OCI-LY3 (cell line): ENCODE data around the gene LRRC8D.

Source experiments
- H2AFZ ChIP-seq: fragments of 200-600, 300-600 bp; shearing (Covaris generic); 2 replicates; pipeline ENCODE4 v1.6.0; 2014; ENCODE audit warnings: antibody characterized with exemption, low read depth, low read length
- H3K27ac ChIP-seq: fragments of 200-600, 300-600 bp; sonication (generic); 2 replicates; pipeline ENCODE4 v1.5.1; 2014; ENCODE audit warnings: mild to moderate bottlenecking, low read length, moderate library complexity, mixed read lengths
- H3K27me3 ChIP-seq: fragments of 200-600, 300-600 bp; sonication (generic); 2 replicates; pipeline ENCODE4 v1.6.1; 2014; ENCODE audit warnings: low read depth, low read length, mixed read lengths
- H3K36me3 ChIP-seq: fragments of 200-600, 300-600 bp; sonication (generic); replicated peaks from 2 replicates; pipeline ENCODE3; 2014; ENCODE audit warnings: low read depth, low read length, mixed read lengths
- H3K4me1 ChIP-seq: fragments of 300-600, 200-600 bp; sonication (generic); 2 replicates; pipeline ENCODE4 v1.6.1; 2014; ENCODE audit warnings: low read length, mixed read lengths
- H3K4me2 ChIP-seq: fragments of 200-600, 300-600 bp; sonication (generic); 2 replicates; pipeline ENCODE4 v1.6.1; 2014; ENCODE audit warnings: low read length, mixed read lengths
- H3K4me3 ChIP-seq: fragments of 300-600, 200-600 bp; sonication (generic); 2 replicates; pipeline ENCODE4 v1.5.1; 2014; ENCODE audit warnings: antibody characterized with exemption, mild to moderate bottlenecking, low read length, moderate library complexity
- H3K79me2 ChIP-seq: fragments of 300-600, 200-600 bp; shearing (Covaris generic); 2 replicates; pipeline ENCODE4 v1.6.1; 2014; ENCODE audit warnings: mild to moderate bottlenecking, low read length, mixed read lengths
- H3K9ac ChIP-seq: fragments of 300-600, 200-600 bp; shearing (Covaris generic); 2 replicates; pipeline ENCODE4 v1.6.0; 2014; ENCODE audit warnings: mild to moderate bottlenecking, low read length, moderate library complexity
- H3K9me3 ChIP-seq: fragments of 200-600, 300-600 bp; shearing (Covaris generic); 2 replicates; pipeline ENCODE4 v1.6.1; 2014; ENCODE audit warnings: low read length, mixed read lengths; ENCODE audit not compliant: insufficient read depth
- H4K20me1 ChIP-seq: fragments of 200-600, 300-600 bp; sonication (generic); 2 replicates; pipeline ENCODE4 v1.6.1; 2016; ENCODE audit warnings: low read length, mixed read lengths; ENCODE audit not compliant: insufficient read depth
- EZH2phosphoT487 ChIP-seq: fragments of 200-600 bp; shearing (Covaris generic); IDR thresholded peaks from 2 replicates; pipeline ENCODE4 v1.6.1; 2018; ENCODE audit warnings: antibody characterized with exemption, mixed run types, low read depth
- TF ChIP-seq, protein P1 (sequence below): fragments of 200-600, 300-600 bp; sonication (generic); IDR thresholded peaks from 2 replicates; pipeline ENCODE4 v1.5.1; 2014; ENCODE audit warnings: antibody characterized with exemption, low read length, low read depth

LRRC8D gene

DNA sequence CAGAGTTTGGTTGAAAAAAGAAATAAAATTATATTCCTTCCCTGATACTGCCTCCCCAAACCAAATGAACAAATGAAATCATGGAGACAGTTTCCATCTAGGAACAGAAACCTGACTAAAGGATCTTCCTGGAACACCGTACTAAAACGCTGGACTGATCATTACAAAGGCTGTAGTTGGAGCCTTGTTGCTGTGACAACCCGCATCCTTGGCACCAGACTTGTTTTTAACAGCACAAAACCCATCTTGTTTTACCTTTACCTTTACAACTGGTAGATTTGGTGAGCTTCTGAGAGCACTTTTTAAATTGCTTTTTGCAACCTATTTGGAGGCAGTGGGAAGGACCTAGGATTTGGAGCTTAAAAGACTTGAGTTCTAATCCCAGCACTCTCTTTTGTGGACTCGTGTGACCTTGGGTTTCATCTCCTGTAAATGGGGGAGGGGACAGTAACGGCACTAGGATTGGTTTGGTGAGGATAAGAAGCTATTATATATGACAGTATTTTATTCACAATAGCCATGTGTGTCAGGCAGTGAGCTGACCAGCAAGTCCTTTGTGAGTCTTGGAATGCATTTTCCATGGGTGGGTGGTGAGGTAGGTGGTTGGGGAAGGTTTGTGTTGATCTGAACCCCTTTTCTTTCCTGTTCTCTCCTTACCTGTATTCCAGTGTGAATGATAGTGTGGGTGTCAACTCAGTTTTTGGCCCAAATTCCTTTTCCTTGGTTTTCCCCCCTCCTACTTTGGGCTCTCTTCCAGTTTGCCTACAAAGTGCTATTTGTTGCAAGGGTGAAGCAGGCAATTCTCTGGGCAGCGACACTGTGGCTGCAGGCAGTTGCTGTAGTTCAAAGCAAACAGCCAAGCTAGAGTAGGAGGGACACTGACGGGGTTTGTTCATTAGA is 12.6 kb downstream of the LRRC8D start:
- Histone ChIP-seq H3K4me2 (no peak overlapping the region), H3K9me3 (no peaks in the 10 kb centered on the region), H3K79me2 (no peaks in the 10 kb centered on the region), H3K27me3 (no peaks in the 10 kb centered on the region), H3K27ac (no peak overlapping the region), H2AFZ (no peak overlapping the region), H3K9ac (no peak overlapping the region), H3K4me1 (peaks cover 8% of the 10 kb centered on the region), H3K36me3 (no peaks in the 10 kb centered on the region), H3K4me3 (no peak overlapping the region), H4K20me1 (peaks cover 2% of the 10 kb centered on the region; the same call in 1 of the 2 replicates)
- no peak for TF ChIP-seq EZH2phosphoT487
- TF ChIP-seq, protein P1, sequence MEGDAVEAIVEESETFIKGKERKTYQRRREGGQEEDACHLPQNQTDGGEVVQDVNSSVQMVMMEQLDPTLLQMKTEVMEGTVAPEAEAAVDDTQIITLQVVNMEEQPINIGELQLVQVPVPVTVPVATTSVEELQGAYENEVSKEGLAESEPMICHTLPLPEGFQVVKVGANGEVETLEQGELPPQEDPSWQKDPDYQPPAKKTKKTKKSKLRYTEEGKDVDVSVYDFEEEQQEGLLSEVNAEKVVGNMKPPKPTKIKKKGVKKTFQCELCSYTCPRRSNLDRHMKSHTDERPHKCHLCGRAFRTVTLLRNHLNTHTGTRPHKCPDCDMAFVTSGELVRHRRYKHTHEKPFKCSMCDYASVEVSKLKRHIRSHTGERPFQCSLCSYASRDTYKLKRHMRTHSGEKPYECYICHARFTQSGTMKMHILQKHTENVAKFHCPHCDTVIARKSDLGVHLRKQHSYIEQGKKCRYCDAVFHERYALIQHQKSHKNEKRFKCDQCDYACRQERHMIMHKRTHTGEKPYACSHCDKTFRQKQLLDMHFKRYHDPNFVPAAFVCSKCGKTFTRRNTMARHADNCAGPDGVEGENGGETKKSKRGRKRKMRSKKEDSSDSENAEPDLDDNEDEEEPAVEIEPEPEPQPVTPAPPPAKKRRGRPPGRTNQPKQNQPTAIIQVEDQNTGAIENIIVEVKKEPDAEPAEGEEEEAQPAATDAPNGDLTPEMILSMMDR: no peak

DNA sequence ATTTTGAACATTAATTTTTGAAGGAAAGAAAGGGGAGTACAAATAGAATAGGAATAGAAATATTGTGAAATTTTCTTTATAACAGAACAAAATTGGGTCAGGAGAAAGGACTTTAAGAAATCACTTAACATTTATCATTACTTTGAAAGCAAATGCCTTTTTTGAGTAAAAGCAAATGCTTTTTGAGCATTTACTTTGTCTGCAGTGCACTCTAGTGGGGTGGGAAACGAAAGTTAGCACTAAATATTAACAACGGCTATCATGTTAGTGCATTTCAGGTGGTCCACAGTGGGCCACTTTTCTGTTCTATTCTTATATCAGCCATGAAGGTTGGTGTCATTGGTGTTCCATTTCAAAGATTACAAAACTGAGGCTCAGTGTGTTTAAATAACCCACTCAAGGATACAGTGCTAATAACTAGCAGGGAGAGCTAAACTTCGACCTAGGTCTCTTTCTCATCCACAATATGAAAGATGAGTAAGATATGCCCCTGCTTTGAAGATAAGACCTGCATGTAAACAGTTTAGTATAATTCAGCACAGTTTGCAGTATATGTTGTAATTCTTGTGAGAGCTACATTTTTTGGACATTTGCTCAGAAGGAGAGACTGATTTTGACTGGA is 13.4 kb downstream of the LRRC8D start:
- Histone ChIP-seq H3K27me3 (no peaks in the 10 kb centered on the region), H3K4me3 (no peak overlapping the region), H3K79me2 (no peaks in the 10 kb centered on the region), H3K36me3 (no peaks in the 10 kb centered on the region), H2AFZ (no peak overlapping the region), H3K9me3 (no peaks in the 10 kb centered on the region), H3K4me2 (peak overlapping the region; percentile 14; the same call in 1 of the 2 replicates), H3K9ac (no peak overlapping the region), H3K27ac (no peak overlapping the region), H3K4me1 (peaks cover 8% of the 10 kb centered on the region), H4K20me1 (peaks cover 2% of the 10 kb centered on the region; the same call in 1 of the 2 replicates)
- TF ChIP-seq, protein P1: peak; percentile 36
- no peak for TF ChIP-seq EZH2phosphoT487

DNA sequence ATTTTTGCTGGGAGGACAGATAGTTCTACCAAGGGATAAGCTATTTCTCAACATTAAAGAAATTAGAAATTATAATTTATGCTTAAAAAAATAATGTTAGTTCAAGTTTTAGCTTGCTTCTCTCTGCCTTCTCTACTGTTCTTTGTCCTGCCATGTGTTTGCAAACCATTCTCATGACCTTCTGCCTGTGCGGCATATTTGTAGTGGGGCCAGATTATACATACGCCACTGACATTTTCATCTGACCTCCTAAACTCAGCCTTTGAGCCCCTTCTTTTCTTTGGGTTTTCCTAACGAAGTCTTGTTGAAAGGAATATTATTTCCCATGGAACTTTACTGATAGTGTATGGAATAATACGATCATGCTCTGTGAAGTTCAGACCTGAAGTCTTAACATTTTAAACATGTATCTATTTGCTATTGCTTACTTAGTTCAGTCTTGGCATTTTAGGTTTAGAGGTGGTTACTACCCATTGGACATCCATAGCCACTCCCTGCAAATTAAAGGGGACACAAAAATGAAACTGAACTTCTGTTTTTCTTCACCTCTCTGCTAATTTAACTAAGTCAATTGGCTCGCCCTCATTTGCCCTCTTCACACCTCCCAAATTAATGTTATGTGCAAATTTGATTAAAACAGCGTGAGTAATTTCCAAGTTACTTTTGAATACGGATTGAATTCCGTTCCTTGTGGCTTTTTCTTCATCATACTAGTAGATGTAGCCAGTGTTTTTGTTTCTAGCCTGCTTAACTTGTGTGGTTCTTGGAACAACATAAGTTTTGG is 15.6 kb downstream of the LRRC8D start:
- peaks cover 8% of the 10 kb centered on the region for H3K4me1 ChIP-seq
- no peak overlapping the region for H3K4me2 ChIP-seq
- H4K20me1 ChIP-seq: peaks cover 2% of the 10 kb centered on the region; the same call in 1 of the 2 replicates
- no peak overlapping the region for H3K4me3 ChIP-seq
- H3K27ac ChIP-seq: no peak overlapping the region
- no peaks in the 10 kb centered on the region for H3K9me3 ChIP-seq
- no peaks in the 10 kb centered on the region for H3K36me3 ChIP-seq
- no peaks in the 10 kb centered on the region for H3K79me2 ChIP-seq
- no peak overlapping the region for H2AFZ ChIP-seq
- TF ChIP-seq, protein P1: no peak
- no peak for TF ChIP-seq EZH2phosphoT487
- no peaks in the 10 kb centered on the region for H3K27me3 ChIP-seq
- no peak overlapping the region for H3K9ac ChIP-seq
